ENCODE measurements around the gene C1QTNF4. TPM values are rescaled to one million over a fixed set of nuclear protein-coding genes. Genes with fewer than 3 reads are reported as not detected.

C1QTNF4 gene
- total and polyA plus RNA-seq, 2 of the 13 experiments (the other 11 are each of a cell fraction or from before 2014, with no cell fraction given), result not detected

- no peak for TF ChIP-seq HMGXB3 (CRISPR knock-in tag; IDR thresholded peaks at IDR 0.05; ENCODE audit: borderline replicate concordance)
- TF ChIP-seq ZUFSP (CRISPR knock-in tag; IDR thresholded peaks at IDR 0.05; ENCODE audit: borderline replicate concordance), result no peak
- no peak for TF ChIP-seq SCMH1 (CRISPR knock-in tag; IDR thresholded peaks at IDR 0.05; ENCODE audit: borderline replicate concordance)
- TF ChIP-seq MTA3 (CRISPR knock-in tag; IDR thresholded peaks at IDR 0.05), result no peak
- no peak for TF ChIP-seq TBL1XR1 (IDR thresholded peaks at IDR 0.05; ENCODE audit: borderline replicate concordance, low read length, partially characterized antibody)
- peak; percentile 79 for TF ChIP-seq ETV5 (CRISPR knock-in tag; IDR thresholded peaks at IDR 0.05; ENCODE audit: borderline replicate concordance)
- TF ChIP-seq PITX1 (CRISPR knock-in tag; IDR thresholded peaks at IDR 0.05), result 0 out of 2 replicates have a peak, but pooled peaks have one; percentile 18
- no peak for TF ChIP-seq LRRFIP1 (CRISPR knock-in tag; conservative IDR thresholded peaks at IDR 0.05)
- TF ChIP-seq ZNF160 (CRISPR knock-in tag; IDR thresholded peaks at IDR 0.05), result no peak; the same call in 1 of the 2 replicates
- no peak for TF ChIP-seq ZBTB33 (CRISPR knock-in tag; IDR thresholded peaks at IDR 0.05)
- peak; percentile 30 for TF ChIP-seq MED8 (CRISPR knock-in tag; IDR thresholded peaks at IDR 0.05; ENCODE audit: insufficient replicate concordance)
- TF ChIP-seq ZNF597 (CRISPR knock-in tag; IDR thresholded peaks at IDR 0.05), result no peak
- TF ChIP-seq KAT7 (CRISPR knock-in tag; IDR thresholded peaks at IDR 0.05; ENCODE audit: borderline replicate concordance), result peak; percentile 59; the same call in 1 of the 2 replicates
- TF ChIP-seq ZNF704 (CRISPR knock-in tag; IDR thresholded peaks at IDR 0.05; ENCODE audit: borderline replicate concordance), result peak; percentile 61; the same call in 1 of the 2 replicates
These were observed 41.4 kb downstream of the C1QTNF4 start, which contains the start of gene CELF1 (continued) for GRCh38 chr11:47552566-47553405.
